Caco-2 (cell line): ENCODE measurements around the gene TKTL2. TPM values are rescaled to one million over a fixed set of nuclear protein-coding genes. Genes with fewer than 3 reads are reported as not detected.

ENCODE experiments used
- Bru-seq: library from RNA; stranded (reverse); fragments of 400-500 nt; gene quantifications from one replicate; lab custom pipeline; 2021; lab: Mats Ljungman, UMichigan
- BruChase-seq, 2 experiments: library from RNA; stranded (reverse); fragments of 400-500 nt; gene quantifications; one replicate each; lab custom pipeline; 2021; lab: Mats Ljungman, UMichigan
- BruUV-seq: library from RNA; stranded (reverse); fragments of 400-500 nt; replicated peaks from 2 replicates; lab custom pipeline; 2021; lab: Mats Ljungman, UMichigan
- CTCF ChIA-PET: fragments of 300-600 bp; sonication (Branson Sonifier 250); formaldehyde crosslinking; loops from one replicate; lab custom pipeline; 2022; ENCODE audit warnings: antibody characterized with exemption; lab: Charles Lee
- POLR2A ChIA-PET: fragments of 300-600 bp; sonication (Branson Sonifier 250); formaldehyde crosslinking; loops from one replicate; lab custom pipeline; 2022; ENCODE audit warnings: antibody characterized with exemption; lab: Charles Lee
- DNase-seq, 2 experiments: peaks; one replicate each; pipeline versions ENCODE4 v3.0.0 to v3.0.0-alpha.2; 2020 to 2022
- H3K27me3 ChIP-seq: replicated peaks from 2 replicates; pipeline ENCODE4 v1.6.0; 2011; ENCODE audit warnings: low read length; ENCODE audit not compliant: control insufficient read depth, insufficient read depth
- H3K36me3 ChIP-seq: 2 replicates; pipeline ENCODE4 v1.5.1; 2011; ENCODE audit warnings: low read length; ENCODE audit not compliant: control insufficient read depth, insufficient read depth
- H3K4me1 ChIP-seq: fragments of 250-450 bp; sonication (Bioruptor Pico); 2 replicates; pipeline ENCODE4 v1.5.1; 2020; ENCODE audit warnings: mild to moderate bottlenecking
- H3K4me3 ChIP-seq: 2 replicates; pipeline ENCODE4 v1.5.1; 2011; ENCODE audit warnings: low read depth, mild to moderate bottlenecking, control low read depth, low read length
- H3K9me3 ChIP-seq: fragments of 250-450 bp; sonication (Bioruptor Pico); 2 replicates; pipeline ENCODE4 v1.5.1; 2020; ENCODE audit warnings: mild to moderate bottlenecking, moderate library complexity
- H3K27ac Mint-ChIP-seq: one replicate; pipeline ENCODE4 v1.8.0; 2022; ENCODE audit warnings: mixed read lengths; ENCODE audit not compliant: unreplicated experiment
- H3K27me3 Mint-ChIP-seq: one replicate; pipeline ENCODE4 v1.8.0; 2022; ENCODE audit warnings: mixed read lengths; ENCODE audit not compliant: insufficient read depth, unreplicated experiment
- H3K36me3 Mint-ChIP-seq: one replicate; pipeline ENCODE4 v1.8.0; 2022; ENCODE audit warnings: mild to moderate bottlenecking, mixed read lengths; ENCODE audit not compliant: insufficient read depth, unreplicated experiment
- H3K4me1 Mint-ChIP-seq: one replicate; pipeline ENCODE4 v1.8.0; 2022; ENCODE audit warnings: low read depth, mixed read lengths; ENCODE audit not compliant: unreplicated experiment
- H3K4me3 Mint-ChIP-seq: one replicate; pipeline ENCODE4 v1.8.0; 2022; ENCODE audit warnings: mild to moderate bottlenecking, moderate library complexity, mixed read lengths; ENCODE audit not compliant: unreplicated experiment
- H3K9me3 Mint-ChIP-seq: one replicate; pipeline ENCODE4 v1.8.0; 2022; ENCODE audit warnings: mixed read lengths; ENCODE audit not compliant: unreplicated experiment
- intact Hi-C: fragments of 100-400 bp; cut with micrococcal nuclease; formaldehyde crosslinking; loops from one replicate; pipeline ENCODE4 v1.10.0; 2022; ENCODE audit not compliant: unreplicated experiment
- long read RNA-seq: library from polyadenylated mRNA; stranded (forward); transcript quantifications from one replicate; pipeline ENCODE4 v2.0.0, GENCODE V29; 2022
- total RNA-seq: library from RNA; stranded (reverse); gene quantifications from 2 replicates; pipeline ENCODE4 v1.2.3, GENCODE V29; 2022
- TF ChIP-seq, protein P1 (sequence below), 2 experiments: fragments of 200-600 bp in 1 of 2; IDR thresholded peaks; 1 replicate in 1 of 2; 2 replicates in 1 of 2; pipeline versions ENCODE4 v1.5.1 to v1.8.0; 2011 to 2022; ENCODE audit warnings: antibody characterized with exemption in 1 of 2, control low read depth in 1 of 2, inconsistent platforms in 1 of 2, low read depth in 1 of 2, low read length in 1 of 2, mild to moderate bottlenecking in 1 of 2, moderate library complexity in 1 of 2; ENCODE audit not compliant: insufficient read depth in 1 of 2, severe bottlenecking in 1 of 2, unreplicated experiment in 1 of 2

The TKTL2 gene, protein sequence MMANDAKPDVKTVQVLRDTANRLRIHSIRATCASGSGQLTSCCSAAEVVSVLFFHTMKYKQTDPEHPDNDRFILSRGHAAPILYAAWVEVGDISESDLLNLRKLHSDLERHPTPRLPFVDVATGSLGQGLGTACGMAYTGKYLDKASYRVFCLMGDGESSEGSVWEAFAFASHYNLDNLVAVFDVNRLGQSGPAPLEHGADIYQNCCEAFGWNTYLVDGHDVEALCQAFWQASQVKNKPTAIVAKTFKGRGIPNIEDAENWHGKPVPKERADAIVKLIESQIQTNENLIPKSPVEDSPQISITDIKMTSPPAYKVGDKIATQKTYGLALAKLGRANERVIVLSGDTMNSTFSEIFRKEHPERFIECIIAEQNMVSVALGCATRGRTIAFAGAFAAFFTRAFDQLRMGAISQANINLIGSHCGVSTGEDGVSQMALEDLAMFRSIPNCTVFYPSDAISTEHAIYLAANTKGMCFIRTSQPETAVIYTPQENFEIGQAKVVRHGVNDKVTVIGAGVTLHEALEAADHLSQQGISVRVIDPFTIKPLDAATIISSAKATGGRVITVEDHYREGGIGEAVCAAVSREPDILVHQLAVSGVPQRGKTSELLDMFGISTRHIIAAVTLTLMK
- not detected in 2 replicates for total RNA-seq
- percentile 18 among the genes with signal in this experiment for Bru-seq, nascent RNA
- BruChase-seq, experiment 1, labeled RNA remaining after a 2-hour chase: not detected
- not detected for BruChase-seq, experiment 2, labeled RNA remaining after a 6-hour chase
- long read RNA-seq: 0 reads

DNA sequence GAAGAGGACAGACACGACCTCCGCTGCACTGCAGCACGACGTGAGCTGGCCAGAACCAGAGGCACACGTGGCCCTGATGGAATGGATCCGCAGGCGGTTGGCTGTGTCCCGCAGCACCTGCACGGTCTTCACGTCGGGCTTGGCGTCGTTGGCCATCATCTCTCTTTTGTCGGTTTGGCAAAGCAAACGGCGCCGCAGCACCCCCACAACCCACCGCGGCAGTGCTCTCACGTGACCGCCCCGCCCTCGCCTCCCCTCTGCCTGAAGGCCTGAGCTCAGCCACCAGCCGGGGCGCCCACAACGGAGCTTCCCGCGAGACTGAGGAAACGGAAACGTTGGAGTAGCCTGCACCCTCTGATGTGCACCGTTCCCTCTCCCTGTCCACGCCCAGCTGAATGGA, at the start of gene TKTL2:
Gene TKTL2 (minus strand): TSS at position 179 of the 400 bp plus-strand sequence. CDS start 20 bp downstream, at position 159.
- intact Hi-C loops: no loop called here
- Histone ChIP-seq H3K4me1 (no peaks in the 10 kb centered on the region), H3K27me3 (no peaks in the 10 kb centered on the region), H3K36me3 (no peaks in the 10 kb centered on the region), H3K4me3 (no peak within 1 kb of the TSS), H3K9me3 (no peaks in the 10 kb centered on the region)
- H3K36me3 Mint-ChIP-seq: no peaks in the 10 kb centered on the region
- no peaks in the 10 kb centered on the region for H3K9me3 Mint-ChIP-seq
- POLR2A ChIA-PET: no interaction called here
- no peaks in the 10 kb centered on the region for H3K27me3 Mint-ChIP-seq
- no TSS peak for BruUV-seq
- TF ChIP-seq, protein P1, sequence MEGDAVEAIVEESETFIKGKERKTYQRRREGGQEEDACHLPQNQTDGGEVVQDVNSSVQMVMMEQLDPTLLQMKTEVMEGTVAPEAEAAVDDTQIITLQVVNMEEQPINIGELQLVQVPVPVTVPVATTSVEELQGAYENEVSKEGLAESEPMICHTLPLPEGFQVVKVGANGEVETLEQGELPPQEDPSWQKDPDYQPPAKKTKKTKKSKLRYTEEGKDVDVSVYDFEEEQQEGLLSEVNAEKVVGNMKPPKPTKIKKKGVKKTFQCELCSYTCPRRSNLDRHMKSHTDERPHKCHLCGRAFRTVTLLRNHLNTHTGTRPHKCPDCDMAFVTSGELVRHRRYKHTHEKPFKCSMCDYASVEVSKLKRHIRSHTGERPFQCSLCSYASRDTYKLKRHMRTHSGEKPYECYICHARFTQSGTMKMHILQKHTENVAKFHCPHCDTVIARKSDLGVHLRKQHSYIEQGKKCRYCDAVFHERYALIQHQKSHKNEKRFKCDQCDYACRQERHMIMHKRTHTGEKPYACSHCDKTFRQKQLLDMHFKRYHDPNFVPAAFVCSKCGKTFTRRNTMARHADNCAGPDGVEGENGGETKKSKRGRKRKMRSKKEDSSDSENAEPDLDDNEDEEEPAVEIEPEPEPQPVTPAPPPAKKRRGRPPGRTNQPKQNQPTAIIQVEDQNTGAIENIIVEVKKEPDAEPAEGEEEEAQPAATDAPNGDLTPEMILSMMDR (IDR thresholded peaks at IDR 0.05; ENCODE audit: insufficient read depth in 1 of 2, low read depth in 1 of 2, low read length in 1 of 2, severe bottlenecking in 1 of 2, unreplicated experiment in 1 of 2): no peak
- H3K27ac Mint-ChIP-seq: no peak within 1 kb of the TSS
- H3K4me1 Mint-ChIP-seq: no peaks in the 10 kb centered on the region
- H3K4me3 Mint-ChIP-seq: no peak within 1 kb of the TSS
- DNase-seq: no peak
- CTCF ChIA-PET: no interaction called here

DNA sequence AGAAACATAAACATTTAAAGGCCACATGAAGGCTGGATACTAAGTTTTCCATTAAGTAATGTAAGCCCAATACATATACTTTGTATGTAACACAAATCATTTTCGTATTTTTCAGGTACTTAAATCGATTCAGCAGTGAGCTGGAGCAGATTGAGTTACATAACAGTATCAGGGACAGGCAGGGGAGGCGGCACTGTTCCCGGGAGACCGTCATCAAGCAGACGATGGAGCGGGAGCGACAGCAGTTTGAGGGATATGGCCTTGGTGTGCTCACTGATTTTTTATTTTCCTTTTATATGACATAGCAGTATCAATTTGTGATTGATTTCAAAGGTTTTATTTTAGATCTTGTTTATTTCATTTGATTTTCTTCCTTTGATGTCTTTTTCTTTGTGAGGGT, 41.6 kb upstream of the TKTL2 start:
- Mint-ChIP-seq H3K27ac (no peak overlapping the region), H3K27me3 (no peaks in the 10 kb centered on the region), H3K36me3 (peaks cover 45% of the 10 kb centered on the region), H3K4me1 (no peaks in the 10 kb centered on the region), H3K4me3 (no peak overlapping the region), H3K9me3 (no peaks in the 10 kb centered on the region)
- Histone ChIP-seq H3K4me1 (no peaks in the 10 kb centered on the region), H3K27me3 (no peaks in the 10 kb centered on the region), H3K36me3 (no peaks in the 10 kb centered on the region), H3K9me3 (no peaks in the 10 kb centered on the region), H3K4me3 (no peak overlapping the region)
- BruUV-seq: no TSS peak
- no peak for DNase-seq
- TF ChIP-seq, protein P1 (IDR thresholded peaks at IDR 0.05; ENCODE audit: insufficient read depth in 1 of 2, low read depth in 1 of 2, low read length in 1 of 2, severe bottlenecking in 1 of 2, unreplicated experiment in 1 of 2): no peak
- POLR2A ChIA-PET: no interaction called here
- intact Hi-C loops: no loop called here
- CTCF ChIA-PET: no interaction called here

DNA sequence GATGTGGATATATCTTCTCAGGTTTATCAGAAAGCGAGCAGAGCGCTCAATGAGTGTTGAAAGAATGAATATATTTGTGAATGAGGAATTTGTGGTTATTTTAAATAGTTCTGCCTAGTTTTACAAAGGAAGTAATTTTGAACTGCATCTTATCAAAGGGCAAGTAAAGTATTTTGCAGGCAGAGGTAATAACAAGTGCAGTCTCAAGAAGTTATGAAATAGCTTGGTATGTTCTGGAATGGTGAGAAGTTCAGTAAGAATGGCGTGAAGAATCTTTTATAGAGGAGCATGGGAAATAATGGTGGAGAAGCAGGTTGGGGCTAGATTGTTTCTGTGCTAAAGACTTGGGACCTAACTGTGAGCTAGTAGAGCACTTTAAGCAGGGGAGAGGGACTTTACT, 31.8 kb upstream of the TKTL2 start:
- POLR2A ChIA-PET: interaction anchor here (1.3 kb wide), 1 partner anchor 11 kb away, joined by 5 read pairs; the partner anchor contains the start of gene TMA16
- DNase-seq: no peak
- CTCF ChIA-PET: no interaction called here
- intact Hi-C loops: no loop called here
- Histone ChIP-seq H3K4me1 (no peaks in the 10 kb centered on the region), H3K36me3 (no peaks in the 10 kb centered on the region), H3K27me3 (no peaks in the 10 kb centered on the region), H3K4me3 (no peak overlapping the region), H3K9me3 (no peaks in the 10 kb centered on the region)
- Mint-ChIP-seq H3K27me3 (no peaks in the 10 kb centered on the region), H3K4me1 (no peaks in the 10 kb centered on the region), H3K36me3 (peaks cover 7% of the 10 kb centered on the region), H3K9me3 (no peaks in the 10 kb centered on the region), H3K27ac (no peak overlapping the region), H3K4me3 (no peak overlapping the region)
- no TSS peak for BruUV-seq
- TF ChIP-seq, protein P1 (IDR thresholded peaks at IDR 0.05; ENCODE audit: insufficient read depth in 1 of 2, low read depth in 1 of 2, low read length in 1 of 2, severe bottlenecking in 1 of 2, unreplicated experiment in 1 of 2): no peak
